Mesenteric fat pad (tissue), 1 donor: Measurements from ENCODE around the gene CMIP. TPM values are rescaled to one million over a fixed set of nuclear protein-coding genes. Genes with fewer than 3 reads are reported as not detected.

Experiments used
- DNase-seq: peaks from one replicate; pipeline ENCODE4 v3.0.0-alpha.2; 2020; ENCODE audit warnings: low spot score
- total RNA-seq: library from RNA; stranded (reverse); fragmentation: NEBNext Ultra II Directional; extraction: Animal tissue kit (Norgen Biotek cat#: 25700); gene quantifications from one replicate; pipeline ENCODE4 v1.2.1, GENCODE V29; 2021
- donor health status: DM: yes; HTN: yes; CAD: no.

The CMIP gene
- total RNA-seq, 1 donor from 2014 or later, result 68.4 TPM

DNA sequence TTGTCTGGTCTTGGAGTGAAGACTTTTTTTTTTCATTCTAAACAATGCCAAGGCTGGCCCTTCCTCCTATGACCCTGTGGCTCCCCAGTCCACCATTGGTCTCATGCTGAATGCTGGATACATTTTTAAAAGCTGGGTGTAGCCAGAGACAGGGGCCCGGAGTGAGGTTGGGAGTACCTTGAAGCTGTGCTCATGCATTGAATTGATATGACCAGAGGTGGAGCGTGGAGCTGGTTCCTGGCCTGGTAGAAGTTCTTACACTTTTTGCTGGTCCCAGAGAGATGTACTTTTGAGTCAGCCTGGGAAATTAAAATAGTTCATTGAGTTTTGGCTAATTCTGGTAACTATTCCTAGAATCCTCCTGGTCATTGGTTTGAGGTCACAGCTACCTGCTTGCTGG is 83.6 kb downstream of the CMIP start:
- DNase-seq, result no peak

DNA sequence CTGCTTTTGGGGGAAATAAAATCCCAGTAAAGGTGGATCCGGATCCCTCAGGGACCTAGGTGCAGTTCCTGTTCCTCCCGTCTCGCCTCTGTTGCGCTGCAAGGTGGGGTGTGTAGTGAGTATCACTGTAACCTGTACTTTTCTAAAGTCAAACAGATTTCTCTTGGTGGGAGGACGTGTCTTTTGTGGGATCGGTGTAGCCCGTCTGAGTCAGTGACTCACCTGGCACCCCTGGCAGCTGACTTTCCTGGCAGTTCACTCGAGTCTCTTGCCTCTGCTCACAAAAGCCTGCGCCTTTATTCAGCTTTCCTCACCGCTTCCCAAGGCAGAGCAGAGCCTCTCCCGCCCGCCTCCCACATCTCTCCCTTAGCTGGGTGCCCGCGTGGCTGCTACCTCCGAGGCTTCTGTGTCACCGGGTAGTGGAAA is 85.7 kb downstream of the CMIP start:
- no peak for DNase-seq

DNA sequence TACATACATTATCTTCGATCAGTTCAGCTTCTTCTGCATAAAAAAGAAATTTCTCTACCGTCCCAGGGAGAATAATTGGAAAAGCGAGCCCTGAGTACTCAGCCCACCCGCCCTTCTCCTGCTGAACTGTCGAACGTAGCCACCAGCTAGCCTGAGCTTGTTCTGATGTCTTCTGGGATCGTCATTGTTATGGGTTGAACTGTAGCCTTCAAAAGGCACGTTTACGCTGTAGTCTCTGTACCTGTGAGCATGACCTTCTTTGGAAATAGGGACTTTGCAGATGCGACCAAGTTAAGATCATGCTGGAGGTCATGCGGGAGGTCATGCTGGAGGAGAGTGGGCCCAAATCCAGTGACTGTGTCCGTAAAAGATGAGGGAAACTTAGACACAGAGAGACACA is 86.2 kb downstream of the CMIP start:
- DNase-seq, result no peak

DNA sequence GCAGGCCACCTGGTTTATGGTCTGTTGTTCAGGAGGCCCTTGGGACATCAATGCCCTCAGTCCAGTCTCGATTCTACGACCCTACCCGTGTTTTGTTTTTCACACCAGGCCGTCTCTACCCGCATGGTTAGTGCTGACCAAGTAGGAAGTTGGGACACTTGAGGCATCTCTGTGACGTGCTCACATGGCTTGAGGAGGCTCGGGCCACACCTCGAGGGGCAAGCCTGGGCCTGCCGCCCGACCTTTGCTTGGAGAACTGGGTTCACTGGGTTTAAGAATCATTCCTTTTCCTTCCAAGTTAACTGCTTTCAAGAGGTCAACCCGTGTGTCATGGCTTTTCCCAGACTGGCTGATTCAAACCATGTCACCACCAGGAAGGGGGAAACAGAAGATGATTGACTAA is 86.8 kb downstream of the CMIP start:
- no peak for DNase-seq

DNA sequence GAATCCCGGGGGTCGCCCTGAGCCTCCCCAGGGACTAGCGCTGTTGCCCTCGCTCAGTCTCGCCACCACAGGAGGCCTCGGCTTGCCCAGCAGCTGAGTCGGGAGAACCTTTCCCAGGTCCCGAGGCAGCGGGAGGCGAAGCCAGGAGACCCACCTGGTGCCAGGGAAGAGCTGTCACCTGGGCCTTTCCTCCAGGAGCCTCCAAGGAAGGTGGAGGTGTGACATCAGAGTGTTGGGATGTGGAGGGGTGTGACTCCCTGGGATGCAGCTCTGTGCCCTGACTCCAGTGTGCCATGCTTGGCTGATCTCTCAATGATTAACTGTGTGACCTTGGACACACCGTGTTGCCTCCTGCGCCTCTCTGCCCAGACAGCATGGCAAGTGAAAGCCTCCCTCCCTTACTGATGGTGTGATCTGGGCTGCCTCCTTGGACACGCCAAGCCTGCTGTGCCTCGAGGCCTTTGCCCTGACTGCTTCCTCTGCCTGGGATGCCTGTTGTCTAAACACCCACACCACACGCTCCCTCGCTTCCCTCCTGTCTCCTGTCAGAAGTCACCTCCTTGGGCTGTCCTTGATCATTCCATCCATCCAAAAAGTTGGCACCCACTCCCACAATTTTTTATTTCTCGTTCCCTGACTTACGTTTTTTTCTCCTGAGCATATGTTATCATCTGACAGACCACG is 88.0 kb downstream of the CMIP start:
- no peak for DNase-seq

DNA sequence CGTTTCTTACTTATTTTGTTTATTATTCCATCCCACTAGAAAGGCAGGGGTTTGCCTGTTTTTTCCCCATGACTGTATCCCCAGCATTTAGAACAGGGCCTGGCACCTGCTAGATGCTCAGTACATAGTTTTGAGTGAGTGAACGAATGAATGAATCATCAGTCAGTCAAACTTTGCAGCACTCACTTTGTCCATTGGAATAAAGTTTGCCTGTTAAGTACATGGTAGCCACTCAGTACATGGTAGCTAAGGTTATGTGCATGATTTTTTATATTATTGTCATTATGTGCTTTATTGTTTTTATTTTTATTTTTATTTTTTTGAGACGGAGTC is 88.5 kb downstream of the CMIP start:
- no peak for DNase-seq

DNA sequence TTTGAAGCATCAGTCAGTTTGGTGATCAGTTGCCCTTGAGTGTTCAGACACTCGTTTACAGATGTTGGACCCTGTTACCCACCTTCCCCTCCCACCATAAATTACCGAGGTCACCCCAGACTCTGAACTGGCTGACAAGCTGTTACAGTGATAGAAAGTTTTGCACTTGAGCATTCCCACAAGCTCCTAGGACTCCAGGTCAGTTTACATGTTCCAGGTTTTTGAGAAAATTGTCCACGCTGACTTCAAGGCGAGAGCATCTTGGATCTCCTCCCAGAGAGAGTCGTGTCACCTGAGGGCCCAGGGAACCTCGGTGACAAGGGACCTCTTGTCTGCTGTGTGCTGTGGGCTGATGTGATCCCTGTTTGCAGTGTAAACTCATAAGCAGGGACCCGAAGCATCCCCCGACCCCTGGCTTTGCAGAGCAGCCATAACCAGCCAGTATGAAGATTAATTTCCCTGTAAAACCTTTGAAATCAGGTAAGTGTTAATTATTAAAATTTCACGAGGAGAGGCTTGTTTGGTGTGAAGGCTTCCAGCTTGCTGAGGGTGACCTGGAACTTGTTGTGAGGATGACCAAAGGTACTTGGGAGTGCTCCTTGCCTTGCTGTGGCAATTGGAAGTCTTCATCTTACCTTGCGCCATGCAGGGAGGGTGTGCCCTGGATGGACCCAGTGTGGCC is 91.2 kb downstream of the CMIP start:
- no peak for DNase-seq

DNA sequence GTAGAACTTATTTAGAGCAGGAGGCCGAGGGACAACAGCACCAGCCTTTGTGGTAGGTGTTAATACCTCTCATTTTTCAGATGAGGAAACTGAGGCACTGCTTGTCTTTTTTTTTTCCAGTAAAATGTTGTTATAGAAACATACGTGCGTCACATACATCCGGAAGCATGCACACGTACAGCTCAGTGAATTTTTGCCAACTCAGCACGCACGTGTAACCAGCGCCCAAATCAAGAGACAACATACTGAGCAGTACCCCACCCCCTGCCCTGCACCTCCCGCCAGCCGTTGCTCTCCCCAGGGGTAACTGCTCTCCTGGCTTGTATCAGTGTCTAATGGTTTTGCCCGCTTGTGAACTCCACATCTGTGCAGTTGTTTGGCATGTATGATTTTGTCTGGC is 92.0 kb downstream of the CMIP start:
- no peak for DNase-seq

DNA sequence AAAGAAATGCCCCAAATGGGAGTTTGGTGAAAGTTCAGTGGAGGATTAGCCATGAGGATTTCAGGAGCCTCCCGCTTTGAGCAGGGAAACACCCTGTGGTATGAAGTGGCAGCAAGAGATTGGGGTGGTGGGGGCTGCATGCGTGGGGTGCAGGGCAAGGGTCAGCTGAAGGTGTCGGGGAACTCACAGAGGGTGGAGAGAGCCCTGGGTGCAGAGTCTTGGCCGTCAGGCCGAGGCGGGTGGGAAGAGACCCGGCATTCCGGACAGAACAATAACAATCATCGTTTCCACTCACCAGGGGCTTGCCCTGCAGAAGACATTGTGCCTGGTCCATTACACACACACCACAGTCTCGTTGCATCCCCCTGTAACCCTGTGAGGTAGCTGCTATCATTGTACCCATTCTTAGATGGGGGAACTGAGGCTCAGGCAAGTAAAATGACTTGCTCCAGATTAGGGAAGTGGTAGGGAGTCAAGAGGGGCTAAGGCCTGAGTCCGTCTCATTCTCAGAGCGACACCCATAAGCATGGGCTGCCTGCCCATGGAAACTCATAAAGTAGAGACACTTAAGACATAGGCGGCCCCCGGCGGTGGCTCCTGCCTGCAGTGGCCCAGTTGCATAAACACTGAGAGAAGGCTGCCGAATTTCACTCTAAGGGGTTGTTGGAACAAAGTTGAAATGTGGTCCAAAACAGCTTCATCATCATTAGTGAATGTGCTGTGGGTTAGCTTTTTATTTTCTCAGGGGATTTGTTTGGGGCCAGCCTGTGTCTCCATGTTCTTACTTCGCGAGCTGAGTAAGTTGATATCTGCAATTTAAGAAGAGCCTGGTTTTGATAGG is 93.3 kb downstream of the CMIP start:
- no peak for DNase-seq

DNA sequence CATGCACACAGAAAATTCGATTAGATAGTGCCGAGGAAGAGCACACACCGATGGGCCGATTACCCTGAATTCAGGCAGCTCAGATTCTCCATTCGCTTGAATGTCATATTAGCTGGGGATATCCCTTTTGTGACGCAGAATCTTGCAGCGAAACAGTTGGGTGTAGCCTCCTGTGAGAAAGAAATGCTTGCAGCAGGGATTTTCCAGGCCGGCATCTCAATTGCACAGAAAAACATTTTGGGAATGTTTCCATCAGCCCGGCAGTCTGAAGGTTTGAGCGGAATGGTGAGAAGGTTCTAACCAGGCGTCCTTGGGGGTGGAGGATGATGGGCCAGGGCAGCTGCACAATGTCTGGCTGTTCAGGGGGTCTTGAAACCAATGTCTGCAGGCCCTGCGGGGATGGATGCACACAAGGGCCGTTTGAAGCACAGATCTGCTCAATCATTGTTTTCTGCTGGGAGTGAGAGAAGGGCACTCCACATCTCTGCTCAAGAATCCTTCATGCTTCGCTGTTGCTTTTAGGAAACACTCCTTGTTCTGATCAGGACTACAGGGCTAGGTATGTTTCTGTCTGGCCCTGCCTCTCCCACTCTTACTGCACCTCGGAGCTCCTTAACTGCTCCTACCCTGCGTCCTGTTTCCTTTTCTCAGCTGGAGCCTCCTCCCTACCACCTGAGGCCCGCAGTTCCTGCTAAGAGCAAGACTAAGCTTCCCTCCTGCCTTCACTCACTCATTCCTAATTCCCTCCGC is 94.6 kb downstream of the CMIP start:
- DNase-seq, result no peak

DNA sequence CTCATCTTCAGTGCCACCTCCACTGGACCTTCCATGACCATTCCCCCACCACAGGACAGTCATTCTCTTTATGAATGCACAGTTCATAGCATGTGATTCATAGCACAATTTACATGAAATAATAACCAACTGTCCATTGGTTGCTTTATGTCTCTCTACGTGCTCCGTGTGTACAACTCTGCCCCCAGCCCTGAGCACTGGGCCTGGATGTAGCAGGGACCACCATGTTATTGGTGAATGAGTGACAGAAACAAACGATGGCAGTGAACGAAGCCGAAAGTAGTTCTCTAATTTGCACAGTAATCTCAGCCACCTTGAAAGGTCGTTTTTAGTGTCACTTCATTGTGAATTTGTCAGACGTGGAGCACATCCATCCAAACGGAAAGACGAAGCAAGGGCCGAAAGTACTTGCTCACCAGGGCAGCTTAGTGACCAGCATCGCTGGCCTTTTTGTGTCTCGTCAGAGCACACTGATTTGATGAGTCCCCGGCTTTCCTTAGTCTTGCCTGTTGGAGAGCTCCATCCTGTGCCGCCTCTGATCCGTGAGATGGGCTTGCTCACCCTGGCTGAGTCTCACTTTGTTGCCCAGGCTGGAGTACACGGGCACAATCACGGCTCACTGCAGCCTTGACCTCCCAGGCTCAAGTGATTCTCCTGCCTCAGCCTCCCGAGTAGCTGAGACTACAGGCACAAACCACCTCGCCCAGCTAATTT is 95.3 kb downstream of the CMIP start:
- DNase-seq, result no peak

DNA sequence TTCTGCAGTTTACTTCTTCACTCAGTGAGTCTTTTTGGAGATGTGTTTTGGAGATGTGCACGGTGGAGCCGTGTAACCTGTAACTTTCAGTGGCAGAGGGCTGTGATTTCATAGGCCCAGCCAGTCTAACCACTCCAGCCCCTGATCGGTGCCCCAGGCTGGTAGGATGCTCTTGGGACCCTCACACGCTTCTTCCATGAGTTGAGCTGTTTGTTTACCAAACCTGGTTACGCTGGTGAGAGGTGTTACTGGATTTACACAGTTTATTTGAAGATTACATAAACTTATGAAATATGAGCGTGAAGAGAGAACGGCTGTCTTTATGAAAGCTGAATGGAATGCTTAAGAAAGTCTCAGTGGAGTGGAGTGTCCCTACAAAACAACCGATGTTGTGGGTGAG is 96.7 kb downstream of the CMIP start:
- no peak for DNase-seq

DNA sequence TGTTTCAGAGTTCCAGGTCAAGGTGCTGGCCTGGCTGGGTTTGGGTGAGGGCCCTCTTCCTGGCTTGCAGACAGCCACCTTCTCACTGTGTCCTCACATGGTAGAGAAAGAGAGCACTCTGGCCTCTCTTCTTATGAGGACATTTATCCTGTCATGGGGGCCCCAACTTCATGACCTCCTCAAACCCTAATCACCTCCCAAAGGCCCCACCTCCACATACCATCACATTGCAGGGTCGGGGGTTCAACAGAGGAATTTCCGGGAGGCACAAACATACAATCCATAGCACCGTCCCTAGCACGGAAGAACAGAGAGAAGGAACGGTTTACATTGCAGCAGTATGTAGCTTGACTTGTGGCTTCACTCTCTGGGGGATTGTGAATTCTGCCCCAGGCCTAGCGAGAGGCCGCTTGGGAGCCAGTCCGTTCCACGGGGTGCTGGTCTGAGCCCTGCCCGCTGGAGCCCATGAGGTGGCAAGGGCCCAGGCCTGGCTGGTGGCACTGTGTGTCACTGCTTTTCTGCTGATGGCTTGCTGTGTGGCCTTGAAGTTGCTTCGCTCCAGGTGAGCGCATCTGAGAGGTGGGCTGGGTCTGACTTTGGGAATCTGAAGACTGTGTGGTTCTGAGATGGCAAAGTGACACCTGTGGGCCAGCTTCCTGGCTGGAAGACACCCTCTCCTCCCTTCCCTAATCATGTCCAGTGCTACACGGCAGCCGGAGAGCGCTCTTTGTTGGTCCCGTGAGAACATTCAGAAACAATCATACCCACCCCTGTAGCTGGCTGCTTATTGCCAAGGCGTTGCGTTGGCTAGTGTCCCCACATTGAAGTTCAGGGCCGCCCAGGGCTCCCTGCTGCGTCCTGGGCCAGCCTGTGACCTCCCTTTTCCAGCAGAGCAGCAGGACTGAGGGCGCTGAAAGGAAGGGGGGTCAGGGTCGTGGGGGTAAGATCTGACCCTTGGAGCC is 98.3 kb downstream of the CMIP start:
- DNase-seq, result no peak

DNA sequence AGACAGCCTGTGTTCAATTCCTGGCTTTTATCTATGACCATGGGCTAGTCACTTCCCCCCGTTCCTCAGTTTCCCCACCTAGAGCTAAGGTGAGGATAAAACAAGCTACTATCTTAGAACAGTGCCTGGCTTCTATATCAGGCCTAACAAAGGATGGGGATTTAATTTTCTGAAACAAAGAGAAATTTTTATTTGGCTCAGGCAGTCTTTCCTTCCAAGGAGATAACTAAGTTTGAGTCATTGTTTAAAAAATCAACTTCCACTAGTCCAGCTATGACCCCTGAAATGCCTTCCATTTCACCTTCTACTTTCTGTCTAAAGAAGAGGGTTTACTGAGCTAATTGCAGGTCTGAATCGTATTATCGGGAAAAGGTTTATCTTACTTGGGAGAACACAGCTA is 99.0 kb downstream of the CMIP start:
- no peak for DNase-seq

DNA sequence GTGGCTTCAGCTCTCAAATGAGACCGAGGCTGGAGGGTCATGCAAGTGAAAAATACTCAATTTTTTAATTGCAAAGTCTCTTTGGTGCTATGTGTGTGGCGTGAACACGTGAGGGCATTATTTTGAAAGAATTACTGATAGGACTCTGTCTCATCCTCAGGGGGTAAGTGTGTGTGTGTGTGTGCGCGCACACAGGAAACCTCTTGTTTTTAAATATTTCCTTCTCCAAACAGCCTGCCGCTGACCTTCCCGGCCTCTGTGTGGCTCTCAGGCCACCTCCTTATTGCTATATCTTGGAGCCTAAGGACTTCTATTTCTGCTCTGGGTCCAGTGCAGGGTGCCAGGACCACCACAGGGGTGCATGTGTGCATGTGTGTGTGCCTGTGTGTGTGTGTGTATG is 99.7 kb downstream of the CMIP start:
- DNase-seq, result no peak

DNA sequence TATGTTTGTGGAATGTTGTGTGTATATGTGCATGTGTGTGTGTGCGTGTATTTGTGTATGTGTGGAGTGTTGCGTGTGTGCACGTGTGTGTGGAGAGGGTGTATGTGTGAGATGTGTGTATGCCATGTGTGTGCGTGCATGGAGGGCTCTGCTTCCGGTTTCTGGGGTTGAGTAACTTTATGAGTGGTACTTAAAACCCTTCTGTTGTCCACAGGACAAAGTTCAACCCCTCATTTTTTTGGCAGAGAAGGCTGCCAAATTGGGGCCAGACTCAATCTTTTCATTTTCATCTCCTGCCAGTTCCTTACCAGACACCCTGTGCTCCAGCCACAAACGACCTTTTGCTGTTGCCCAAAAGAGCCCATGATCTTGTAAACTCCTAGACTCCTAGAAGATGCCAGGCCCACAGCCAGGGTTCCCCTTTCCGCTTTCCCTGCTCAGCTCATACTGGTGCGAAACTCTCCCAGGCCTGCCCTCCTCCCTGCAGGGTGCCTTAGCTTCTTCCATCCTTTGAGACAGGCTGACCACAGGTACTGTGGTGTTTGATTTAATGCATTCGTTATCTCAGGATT is 100.2 kb downstream of the CMIP start:
- DNase-seq, result no peak

DNA sequence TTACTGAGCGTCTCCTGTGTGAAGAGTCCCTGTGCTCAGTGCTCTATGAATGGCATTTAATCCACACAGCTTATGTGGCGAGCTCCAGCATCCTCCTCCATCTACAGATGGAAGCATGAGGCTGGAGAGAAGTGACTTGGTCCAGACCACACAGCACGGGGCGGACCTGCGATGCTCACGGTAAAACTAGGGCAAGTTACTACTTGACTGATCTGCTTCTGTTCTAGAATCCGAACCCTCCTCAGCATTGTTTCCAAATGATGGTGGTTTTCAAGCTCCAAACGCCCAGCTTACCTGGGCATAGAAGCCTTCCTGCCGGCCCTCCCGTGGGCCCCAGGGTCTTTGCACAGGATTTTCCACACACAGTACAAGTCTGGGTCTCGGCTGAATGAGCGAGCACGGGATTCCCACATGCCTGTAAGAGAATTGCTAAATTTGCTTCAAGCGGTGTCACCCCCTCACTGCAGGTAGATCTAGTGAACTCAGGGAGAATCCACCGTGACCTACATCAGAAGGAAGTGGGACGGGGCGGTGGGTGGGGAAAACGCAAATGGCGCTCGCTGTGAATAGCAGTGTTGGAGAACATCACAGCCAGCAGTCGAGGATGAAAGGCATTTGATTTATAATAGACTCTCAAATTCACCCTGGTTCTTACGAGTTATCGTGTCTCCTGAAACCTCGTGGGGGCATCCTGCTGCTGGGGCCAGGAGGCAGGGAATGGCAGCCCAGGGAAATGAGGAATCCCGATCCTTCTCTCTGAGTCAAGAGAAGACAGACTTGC is 101.1 kb downstream of the CMIP start:
- DNase-seq, result no peak

DNA sequence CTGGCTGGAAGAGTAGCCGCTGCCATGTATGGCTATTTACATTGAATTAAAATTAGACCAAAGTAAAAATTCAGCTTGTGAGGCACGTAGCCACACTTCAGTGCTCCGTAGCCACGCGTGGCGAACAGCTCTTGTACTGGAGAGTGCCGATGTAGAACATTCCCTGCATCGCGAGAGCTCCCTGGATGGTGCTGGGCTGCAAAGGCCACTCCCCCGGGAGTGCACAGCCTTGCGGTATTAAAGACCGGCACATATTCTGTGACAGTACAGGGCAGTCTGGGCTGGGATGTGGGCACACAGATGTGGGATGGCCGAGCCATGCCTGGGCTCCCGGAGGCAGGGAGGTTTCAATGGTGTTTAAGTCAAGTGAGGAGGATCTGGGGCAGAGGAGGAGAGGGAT is 102.2 kb downstream of the CMIP start:
- DNase-seq, result no peak
